Right kidney (tissue), 9 donors: ENCODE measurements around the gene GREB1L.
"Not testable (repeated sequence)": the region's sequence is repeated elsewhere in the genome, so short reads cannot be mapped to it uniquely, and the experiment has no call there.

Source experiments
- DNase-seq: peaks from one replicate; pipeline ENCODE4 v3.0.0-alpha.2; 2016
- long read RNA-seq, 8 donors: transcript quantifications; one replicate each; lab custom pipeline, GENCODE V29; 2026

Gene GREB1L
- long read RNA-seq, donor 1, result 0 reads
- long read RNA-seq, donor 2, result 0 reads
- long read RNA-seq, donor 3, partial matches to known transcripts, result 0 of 1 reads
- long read RNA-seq, donor 3, other reads (novel, unspliced or antisense), result 0 of 1 reads
- long read RNA-seq, donor 4, result 0 reads
- long read RNA-seq, donor 5, result 0 reads
- long read RNA-seq, donor 6, result 0 reads
- long read RNA-seq, donor 7, result 0 reads
- long read RNA-seq, donor 8, result 0 reads

- peak; percentile 92 for DNase-seq
These were observed at the start of gene GREB1L for GRCh38 chr18:21242141-21242779. Gene GREB1L, plus strand, starts transcription at chr18:21242232. Its CDS starts 141,287 bp downstream, at chr18:21383519.

GRCh38 chr18:21192308-21192624 is 49.8 kb upstream of the GREB1L start:
- DNase-seq, result no peak

- DNase-seq, result peak; percentile 25
These were observed 46.9 kb upstream of the GREB1L start for GRCh38 chr18:21194871-21195771.

GRCh38 chr18:21196426-21196825 is 45.6 kb upstream of the GREB1L start:
- DNase-seq, result no peak

GRCh38 chr18:21203126-21203525 is 38.9 kb upstream of the GREB1L start:
- no peak for DNase-seq

GRCh38 chr18:21203542-21204241 is 38.3 kb upstream of the GREB1L start:
- no peak for DNase-seq

- DNase-seq, result no peak
These were observed 36.3 kb upstream of the GREB1L start for GRCh38 chr18:21205695-21206094.

- DNase-seq, result no peak
These were observed 31.8 kb upstream of the GREB1L start for GRCh38 chr18:21210278-21210677.

- DNase-seq, result no peak
These were observed 31.2 kb upstream of the GREB1L start for GRCh38 chr18:21210784-21211183.

- not testable (repeated sequence) for DNase-seq
These were observed 27.6 kb upstream of the GREB1L start for GRCh38 chr18:21214409-21214808.

GRCh38 chr18:21215490-21215889 is 26.5 kb upstream of the GREB1L start:
- no peak for DNase-seq

- DNase-seq, result no peak
These were observed 23.2 kb upstream of the GREB1L start for GRCh38 chr18:21218862-21219261.

GRCh38 chr18:21230436-21230835 is 11.6 kb upstream of the GREB1L start:
- DNase-seq, result no peak

- peak; percentile 73 for DNase-seq
These were observed 557 bp upstream of the GREB1L start for GRCh38 chr18:21241301-21242048.

GRCh38 chr18:21242780-21243401 is 859 bp downstream of the GREB1L start:
- DNase-seq, result peak; percentile 67

- no peak for DNase-seq
These were observed 12.5 kb downstream of the GREB1L start for GRCh38 chr18:21254576-21254975.

- DNase-seq, result no peak
These were observed 13.2 kb downstream of the GREB1L start for GRCh38 chr18:21255211-21255610.

- no peak for DNase-seq
These were observed 15.4 kb downstream of the GREB1L start for GRCh38 chr18:21257386-21257785.

GRCh38 chr18:21260621-21261020 is 18.6 kb downstream of the GREB1L start:
- DNase-seq, result no peak

GRCh38 chr18:21261352-21261751 is 19.3 kb downstream of the GREB1L start:
- DNase-seq, result no peak

- DNase-seq, result no peak
These were observed 20.2 kb downstream of the GREB1L start for GRCh38 chr18:21262244-21262643.
